Spleen (tissue), 11 donors: Measurements from ENCODE around the gene GAPVD1. TPM values are rescaled to one million over a fixed set of nuclear protein-coding genes. Genes with fewer than 3 reads are reported as not detected.

Experiments used
- polyA plus RNA-seq, 3 donors: library from polyadenylated mRNA; stranded (reverse); fragments of 200-250 nt; gene quantifications; one replicate each; pipeline ENCODE4 v1.2.1, GENCODE V29; 2013
- small RNA-seq, 4 donors: library from RNA; depleted of rRNA; stranded (forward); fragments of <200 nt; gene quantifications; one replicate each; pipeline ENCODE3, GENCODE V24; 2016
- total RNA-seq, 7 donors: library from RNA; depleted of rRNA in 3 of 7; stranded (reverse); fragments of >200 nt in 3 of 7; fragmentation: NEBNext Ultra II Directional in 4 of 7; extraction: Animal tissue kit (Norgen Biotek cat#: 25700) in 4 of 7; gene quantifications; one replicate each; pipeline versions ENCODE4 v1.1.0 to v1.2.1, GENCODE V29; 2016 to 2021
- donor health status: healthy with polysubstance abuse.
- donor health status: DM: no; HTN: no; CAD: no; lungs with moderate emphysema.
- donor health status: DM: no; HTN: no; CAD: no.
- donor health status: Bipolar disorder and iron deficiency.
- donor health status: healthy.
- donor health status: DM: no; HTN: no; CAD: no.
- donor health status: DM: yes; HTN: yes; CAD: no.

The GAPVD1 gene
- total and polyA plus RNA-seq, 10 donors = 4.9 to 79.3 (median 61.9) TPM

Small RNAs within 50 kb of the gene (small RNA-seq; reads per million reads assigned to genes)
- gene AL354710.1 (0 reads per million in 4 donors), gene RNU6-1020P (0 reads per million in 4 donors)

Other genes with a start within 250 kb of the GAPVD1 start
- gene SCAI, start 118.3 kb upstream of the GAPVD1 start, total RNA-seq = 10 to 100 TPM in 3 of 7 donors, 1 to 10 TPM in 4; 5.4 to 19.6 (median 8.3) TPM
- 1 to 10 TPM; 1.6 to 1.9 (median 1.8) TPM for gene SCAI, start 118.3 kb upstream of the GAPVD1 start, polyA plus RNA-seq
- 10 to 100 TPM; 32.0 to 49.3 (median 39.2) TPM for gene PPP6C, start 72.0 kb upstream of the GAPVD1 start, total RNA-seq
- 10 to 100 TPM; 17.3 to 26.6 (median 21.1) TPM for gene PPP6C, start 72.0 kb upstream of the GAPVD1 start, polyA plus RNA-seq
- 10 to 100 TPM in 4 of 7 donors, 1 to 10 TPM in 3; 6.2 to 14.0 (median 10.4) TPM for gene RABEPK, start 61.3 kb upstream of the GAPVD1 start, total RNA-seq
- 10 to 100 TPM; 15.3 to 17.1 (median 16.8) TPM for gene RABEPK, start 61.3 kb upstream of the GAPVD1 start, polyA plus RNA-seq
- gene HSPA5, start 20.5 kb upstream of the GAPVD1 start, total RNA-seq = 100 to 1,000 TPM in 6 of 7 donors, 10 to 100 TPM in 1; 88.3 to 190 (median 139) TPM
- 10 to 100 TPM; 30.0 to 65.2 (median 49.6) TPM for gene HSPA5, start 20.5 kb upstream of the GAPVD1 start, polyA plus RNA-seq